K562 (cell line): ENCODE results near the gene DNAJB4. TPM values are rescaled to one million over a fixed set of nuclear protein-coding genes. Genes with fewer than 3 reads are reported as not detected.
A peak's percentile ranks its signal among the peaks of the same experiment; 100 is the strongest.

Experiments used
- HDAC8 ChIP-seq: fragments of 450-650 bp; IDR thresholded peaks from 2 replicates; pipeline ENCODE4 v1.6.1; 2016; ENCODE audit warnings: mild to moderate bottlenecking, missing genetic modification characterization, moderate library complexity, missing compliant biosample characterization
- JUN ChIP-seq, 2 experiments: sonication (generic) in 1 of 2; formaldehyde crosslinking in 1 of 2; IDR thresholded peaks; 2 replicates each; pipeline versions ENCODE4 v1.6.1 to v1.8.0; 2012 to 2022; ENCODE audit warnings: borderline replicate concordance in 2 of 2, mild to moderate bottlenecking in 2 of 2, improper control_type of control experiment in 1 of 2, low read depth in 1 of 2, low read length in 1 of 2, missing genetic modification reagents in 1 of 2
- JUND ChIP-seq, 2 experiments: IDR thresholded peaks; 2 replicates in 1 of 2; 3 replicates in 1 of 2; pipeline ENCODE4 v1.6.1; 2011; ENCODE audit warnings: borderline replicate concordance in 2 of 2, low read depth in 2 of 2, low read length in 2 of 2, improper control_type of control experiment in 1 of 2, missing biosample characterization in 1 of 2, missing genetic modification characterization in 1 of 2, missing genetic modification reagents in 1 of 2
- RBM25 ChIP-seq: fragments of 200-400 bp; formaldehyde crosslinking; IDR thresholded peaks from 2 replicates; pipeline ENCODE4 v1.6.1; 2018; ENCODE audit warnings: low read length, low read depth, moderate library complexity; ENCODE audit not compliant: severe bottlenecking
- THAP12 ChIP-seq: fragments of 250-450 bp; sonication (Bioruptor Pico); IDR thresholded peaks from 2 replicates; pipeline ENCODE4 v1.9.0; 2021; ENCODE audit warnings: mild to moderate bottlenecking, inconsistent platforms
- TSHZ1 ChIP-seq: fragments of 250-450 bp; sonication (Bioruptor Pico); IDR thresholded peaks from 2 replicates; pipeline ENCODE4 v1.4.0; 2020; ENCODE audit warnings: mild to moderate bottlenecking, moderate library complexity
- ZBTB34 ChIP-seq: fragments of 250-450 bp; sonication (Bioruptor Pico); IDR thresholded peaks from 2 replicates; pipeline ENCODE4 v1.8.0; 2021; ENCODE audit warnings: mild to moderate bottlenecking, moderate library complexity
- ZNF655 ChIP-seq: fragments of 250-450 bp; sonication (Bioruptor Pico); IDR thresholded peaks from 2 replicates; pipeline ENCODE4 v1.5.0; 2021
- polyA plus RNA-seq, 8 experiments: library from polyadenylated mRNA; depleted of rRNA in 4 of 8; stranded (reverse) in 5 of 8; unstranded in 3 of 8; fragments of >200 nt; fragmentation: Nextera tagmentation in 2 of 8; fragmentation: Illumina TruSeq in 1 of 8; extraction: Ambion mirVana in 2 of 8; extraction: Trizol in 1 of 8; gene quantifications; 2 replicates each; pipeline versions ENCODE4 v1.2.1 to v1.2.3, GENCODE V29; 2011 to 2014; ENCODE audit warnings: inconsistent platforms in 1 of 8, missing spikeins in 1 of 8
- total RNA-seq, 7 experiments: library from RNA; depleted of rRNA in 6 of 7; stranded (reverse); fragments of >200 nt in 6 of 7; fragmentation: Illumina TruSeq in 2 of 7; extraction: Trizol in 2 of 7; gene quantifications; 2 replicates each; pipeline versions ENCODE4 v1.2.1 to v1.2.3, GENCODE V29; 2011 to 2021; ENCODE audit warnings: low replicate concordance in 1 of 7

The DNAJB4 gene
- total and polyA plus RNA-seq, 9 of the 15 experiments (the other 6 are each of a cell fraction or from before 2014, with no cell fraction given): 8.5 to 27.7 (median 19.8) TPM

GRCh38 chr1:78003882-78004718 is 639 bp upstream of the DNAJB4 start (continued):
- TF ChIP-seq TSHZ1 (CRISPR knock-in tag) (peak; percentile 86), HDAC8 (tag) (no peak), RBM25 (peak; percentile 29), JUND (IDR thresholded peaks at IDR 0.05; ENCODE audit: borderline replicate concordance, low read depth, low read length) (no peak; the same call in 1 of the 2 replicates), JUND (tag; IDR thresholded peaks at IDR 0.05; ENCODE audit: borderline replicate concordance, low read depth, low read length) (no peak), JUN (IDR thresholded peaks at IDR 0.05; ENCODE audit: borderline replicate concordance, low read depth, low read length) (no peak), JUN (CRISPR knock-in tag; IDR thresholded peaks at IDR 0.05; ENCODE audit: borderline replicate concordance) (no peak), THAP12 (CRISPR knock-in tag) (peak; percentile 99), ZBTB34 (CRISPR knock-in tag) (peak; percentile 86), ZNF655 (CRISPR knock-in tag) (peak; percentile 99)
